Fibroblast of skin of right biceps (primary cell): ENCODE data around the gene COL13A1.
A peak's percentile ranks its signal among the peaks of the same experiment; 100 is the strongest.

Source experiments
- DNase-seq: peaks from one replicate; pipeline ENCODE4 v3.0.0-alpha.2; 2013

Gene COL13A1

DNA sequence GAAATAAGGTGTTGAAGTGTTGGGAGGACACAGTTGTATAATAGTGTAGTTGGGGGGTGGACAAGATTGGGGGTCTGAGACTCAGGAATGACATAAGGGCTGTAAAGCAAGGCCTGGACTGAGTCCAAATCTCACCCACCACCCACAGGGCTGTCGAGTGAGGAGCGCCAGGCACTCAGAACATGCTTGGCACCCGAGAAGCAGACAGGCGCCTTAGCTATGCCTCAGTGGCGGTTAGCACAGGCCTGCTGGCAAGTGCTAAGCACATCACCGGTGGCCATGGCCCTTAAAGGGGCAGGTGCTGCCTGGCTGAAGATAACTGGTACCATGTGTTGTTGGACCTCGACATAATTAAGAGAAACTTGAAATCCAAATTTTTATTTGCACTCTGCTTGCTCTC, 90.7 kb downstream of the COL13A1 start:
- DNase-seq: no peak

- no peak for DNase-seq
These were observed 91.1 kb downstream of the COL13A1 start for GRCh38 chr10:69892816-69893215.

DNA sequence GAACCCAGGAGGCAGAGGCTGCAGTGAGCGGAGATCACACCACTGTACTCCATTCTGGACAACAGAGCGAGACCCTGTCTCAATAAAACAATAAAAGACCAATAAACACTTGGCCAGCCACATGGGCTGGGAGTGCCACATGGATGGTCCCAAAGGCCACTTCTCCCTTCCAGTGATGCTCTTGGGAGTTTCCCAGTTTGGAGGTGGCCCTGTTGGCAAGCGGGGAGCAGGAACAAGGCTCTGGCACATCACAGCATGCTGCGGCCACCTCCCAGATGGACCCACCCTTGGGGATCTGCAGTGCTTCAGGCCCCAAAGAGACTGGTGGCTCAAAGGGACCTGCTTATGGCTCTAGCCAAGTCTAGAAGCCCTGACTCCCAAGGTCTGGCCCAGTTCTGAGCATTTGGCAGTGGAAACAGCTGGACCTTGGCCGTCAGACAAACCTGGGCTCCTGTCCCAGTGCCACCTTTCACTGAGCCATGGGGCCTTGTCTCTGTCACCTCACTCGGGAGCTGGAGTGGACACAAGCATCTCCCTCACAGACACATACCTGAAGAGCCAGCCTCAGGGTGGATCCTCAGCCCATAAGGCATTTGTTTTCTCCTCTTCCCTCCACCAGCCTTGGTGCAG, 91.7 kb downstream of the COL13A1 start:
- DNase-seq: no peak

DNA sequence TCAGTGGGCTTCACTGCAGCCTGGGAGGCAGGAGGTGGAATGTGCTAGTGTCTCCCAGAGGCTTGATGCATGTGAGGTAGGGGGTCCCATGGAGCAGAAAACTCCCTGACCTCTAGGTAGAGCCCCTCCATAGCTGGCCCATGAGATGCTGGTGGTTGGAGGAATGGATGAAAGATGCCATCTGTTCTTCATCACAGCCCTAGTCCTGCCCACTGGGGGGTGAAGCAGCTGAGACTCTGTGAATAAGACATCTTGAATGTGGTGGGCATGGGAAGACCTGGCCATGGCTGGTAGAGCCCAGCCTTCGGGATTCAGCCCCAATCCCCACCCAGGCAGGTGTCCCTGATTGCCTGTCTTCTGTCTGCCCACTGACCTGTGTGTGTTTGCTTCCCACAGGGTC, 92.5 kb downstream of the COL13A1 start:
- no peak for DNase-seq

DNA sequence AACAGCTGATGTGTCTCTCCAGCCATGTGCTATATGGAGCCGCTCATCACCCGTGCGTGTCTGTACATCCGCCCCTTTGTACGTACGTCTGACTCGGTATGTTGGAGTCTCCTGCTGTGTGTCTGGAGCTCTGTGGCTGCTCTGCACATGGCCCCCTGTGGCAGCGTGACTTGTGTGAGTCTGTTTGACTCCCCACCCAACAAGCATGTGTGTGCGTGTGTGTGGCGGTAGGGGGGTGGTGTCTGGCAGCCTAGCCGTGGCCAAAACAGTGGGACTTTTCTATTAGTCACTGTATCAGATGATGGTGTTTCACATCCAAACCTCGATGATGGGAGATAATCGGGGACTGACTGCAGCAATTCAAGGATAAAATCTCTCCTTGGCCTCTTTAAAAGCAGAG, 94.1 kb downstream of the COL13A1 start:
- peak; percentile 94 for DNase-seq

DNA sequence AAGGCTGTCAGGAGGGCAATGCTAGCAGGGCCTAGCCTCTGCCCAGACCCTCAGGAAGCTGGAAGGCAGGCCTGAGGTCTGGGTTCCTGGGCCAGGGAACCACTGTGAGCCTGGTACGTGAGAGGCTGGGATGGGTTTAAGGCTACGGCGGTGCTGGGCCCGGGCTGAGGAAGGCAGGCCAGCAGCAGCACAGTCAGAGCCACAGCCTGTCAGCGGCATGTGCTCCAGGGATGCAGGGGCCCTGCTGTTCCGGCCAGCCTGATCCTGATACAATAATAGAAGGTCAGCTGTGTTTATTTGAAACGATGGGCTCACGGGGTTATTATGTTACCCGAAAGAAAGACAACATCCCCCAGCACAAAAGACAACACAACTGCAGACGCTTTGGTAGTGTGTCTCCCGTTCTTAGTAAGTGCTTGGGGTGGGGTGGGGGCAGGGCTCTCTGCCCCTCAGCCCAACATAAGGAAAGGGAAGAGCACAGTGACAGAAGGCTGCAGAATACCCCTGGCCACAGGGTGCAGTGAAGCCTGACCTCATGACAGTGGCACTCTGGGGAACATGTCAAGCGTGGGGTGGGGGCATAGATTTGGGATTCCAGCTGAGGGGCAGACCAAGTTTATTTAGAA, 95.0 kb downstream of the COL13A1 start:
- no peak for DNase-seq

GRCh38 chr10:69897432-69897831, 95.7 kb downstream of the COL13A1 start:
- DNase-seq: no peak

DNA sequence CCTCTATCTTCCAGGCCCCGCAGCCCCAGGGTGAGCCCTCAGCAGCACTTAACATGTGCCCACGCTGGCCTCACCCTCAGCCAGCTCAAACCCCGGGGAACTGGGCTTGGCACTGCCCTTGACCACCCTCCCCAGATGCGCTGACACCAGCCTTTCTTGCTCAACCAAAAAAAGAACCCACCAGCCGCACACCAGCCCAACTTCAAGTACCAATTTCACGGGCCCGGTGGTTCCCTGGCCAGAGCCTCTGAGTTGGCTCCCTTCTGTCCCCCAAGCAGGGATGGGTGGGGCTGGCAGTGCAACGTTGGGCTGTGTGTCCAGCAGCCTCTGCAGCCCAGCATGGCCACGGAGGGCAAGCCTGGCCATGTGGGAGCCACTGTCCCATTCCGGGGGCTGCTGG, 96.3 kb downstream of the COL13A1 start:
- no peak for DNase-seq

GRCh38 chr10:69898524-69898923, 96.8 kb downstream of the COL13A1 start:
- DNase-seq: no peak

DNA sequence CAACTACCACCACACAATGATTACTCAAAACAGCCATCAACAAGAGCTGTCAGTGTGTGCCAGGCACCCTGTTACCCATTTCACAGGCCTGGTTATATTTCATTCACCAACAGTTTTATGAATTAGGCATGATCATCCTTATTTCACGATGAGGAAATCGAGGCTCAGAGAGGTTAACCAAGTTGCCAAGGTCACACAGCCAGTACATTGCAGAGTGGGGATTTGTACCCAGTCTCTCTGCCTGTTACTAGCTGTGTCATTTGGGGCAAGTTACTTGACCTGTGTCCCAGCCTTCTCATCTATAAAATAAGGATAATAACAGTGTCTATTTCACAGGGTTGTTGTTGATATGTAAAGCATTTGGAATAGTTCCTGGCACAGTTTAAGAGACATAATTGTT, 97.2 kb downstream of the COL13A1 start:
- no peak for DNase-seq

GRCh38 chr10:69899727-69900595, 98.3 kb downstream of the COL13A1 start:
- no peak for DNase-seq

DNA sequence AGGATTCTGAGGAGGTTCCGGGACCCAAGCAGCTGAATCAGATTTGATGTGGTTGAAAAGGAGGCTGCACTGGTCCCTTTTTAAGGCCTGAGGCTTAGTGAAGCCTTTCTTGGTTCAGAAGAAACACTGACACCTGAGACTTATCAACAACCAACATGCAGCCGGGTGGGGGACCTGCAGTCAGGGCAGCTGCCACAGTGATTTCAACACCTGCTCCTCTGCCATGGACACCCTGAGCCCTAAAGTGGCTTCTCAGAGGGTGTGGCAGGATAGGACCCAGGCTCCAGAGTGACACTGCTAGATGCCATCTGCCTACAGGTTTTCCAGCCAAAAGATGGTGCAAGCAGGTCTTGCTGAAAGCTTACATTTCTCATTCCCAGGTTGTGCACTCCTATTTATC, 99.3 kb downstream of the COL13A1 start:
- DNase-seq: no peak

- DNase-seq: peak; percentile 47
These were observed 100.2 kb downstream of the COL13A1 start for GRCh38 chr10:69901628-69902505.

DNA sequence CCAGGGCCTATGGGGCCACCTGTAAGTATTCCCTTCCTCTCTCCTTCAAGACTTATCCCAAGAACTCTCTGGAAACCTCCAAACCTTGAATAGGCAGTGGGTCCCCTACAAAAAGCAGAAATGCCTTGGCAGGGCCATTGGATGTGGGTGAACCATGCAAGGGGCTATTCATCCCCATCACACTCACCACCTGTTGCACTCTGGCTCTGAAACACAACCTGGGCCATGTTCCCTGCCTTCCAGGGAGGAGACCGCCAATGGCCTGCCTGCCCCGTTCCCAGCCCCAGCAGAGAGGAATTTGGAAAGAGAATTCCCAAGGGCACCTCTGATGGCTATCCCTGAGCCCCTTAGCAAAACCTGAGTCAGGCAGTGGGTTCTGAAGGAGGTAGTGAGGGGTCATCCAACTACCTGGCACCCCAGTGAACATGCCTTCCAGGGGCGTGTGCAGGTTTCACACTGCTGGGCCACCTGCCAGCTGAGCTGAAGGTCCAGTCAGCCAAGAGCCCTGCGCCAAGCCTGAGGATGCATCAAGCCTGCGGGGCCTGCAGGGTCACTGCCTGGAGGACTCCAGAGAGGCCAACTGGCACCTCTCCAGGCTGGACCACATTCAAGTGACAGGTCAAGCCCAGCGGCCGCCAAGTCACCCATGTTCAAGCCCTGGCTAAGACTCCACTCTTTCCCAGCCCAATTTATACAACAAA, 101.3 kb downstream of the COL13A1 start:
- DNase-seq: no peak

GRCh38 chr10:69904533-69904932, 102.8 kb downstream of the COL13A1 start:
- no peak for DNase-seq

DNA sequence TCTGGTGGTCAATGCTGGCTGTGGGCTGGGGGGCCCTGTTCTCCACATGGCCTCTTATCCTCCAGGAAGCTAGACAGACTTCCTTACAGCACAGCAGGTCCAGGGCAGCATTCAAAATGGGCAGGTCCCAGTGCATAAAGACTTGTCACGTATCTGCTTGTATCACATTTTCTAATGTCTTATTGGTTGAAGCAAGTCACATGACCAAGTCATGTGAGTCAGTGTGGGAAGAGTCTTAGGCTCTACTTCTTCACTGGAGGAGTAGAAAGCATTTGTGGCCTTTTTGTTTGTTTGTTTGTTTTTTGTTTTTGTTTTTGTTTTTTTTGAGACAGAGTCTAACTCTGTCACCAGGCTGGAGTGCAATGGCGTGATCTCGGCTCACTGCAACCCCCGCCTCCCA, 104.7 kb downstream of the COL13A1 start:
- no peak for DNase-seq

DNA sequence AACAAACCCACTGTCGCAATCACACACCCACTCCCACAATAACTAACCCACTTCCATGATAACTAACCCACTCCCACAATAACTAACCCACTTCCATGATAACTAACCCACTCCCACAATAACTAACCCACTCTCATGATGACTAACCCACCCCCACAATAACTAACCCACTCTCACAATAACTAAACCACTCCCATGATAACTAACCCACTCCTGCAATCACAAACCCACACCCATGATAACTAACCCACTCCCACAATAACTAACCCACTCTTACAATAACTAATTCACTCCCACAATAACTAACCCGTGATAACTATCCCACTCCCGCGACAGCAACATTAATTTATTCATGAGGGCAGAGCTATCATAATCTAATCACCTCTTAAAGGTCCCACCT, 105.8 kb downstream of the COL13A1 start:
- no peak for DNase-seq

DNA sequence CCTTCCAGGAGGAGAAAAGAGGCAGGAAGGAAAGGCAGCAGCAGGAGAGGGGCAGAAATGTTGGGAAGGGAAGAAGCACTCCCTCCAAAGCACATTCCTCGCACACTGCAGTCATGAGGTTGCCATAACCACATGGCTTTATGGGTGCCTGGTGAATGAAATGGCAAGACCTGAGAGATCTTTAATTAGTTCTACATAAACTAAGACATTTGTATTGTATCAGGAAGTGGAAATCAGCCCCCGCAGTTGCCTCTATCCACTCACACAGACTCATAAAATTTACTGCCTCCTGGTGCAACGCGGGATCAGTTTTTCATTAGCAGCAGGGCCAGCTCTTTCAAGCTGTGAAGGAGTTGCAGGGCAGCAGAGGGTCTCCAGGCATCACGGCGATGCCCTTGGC, 106.4 kb downstream of the COL13A1 start:
- DNase-seq: no peak

DNA sequence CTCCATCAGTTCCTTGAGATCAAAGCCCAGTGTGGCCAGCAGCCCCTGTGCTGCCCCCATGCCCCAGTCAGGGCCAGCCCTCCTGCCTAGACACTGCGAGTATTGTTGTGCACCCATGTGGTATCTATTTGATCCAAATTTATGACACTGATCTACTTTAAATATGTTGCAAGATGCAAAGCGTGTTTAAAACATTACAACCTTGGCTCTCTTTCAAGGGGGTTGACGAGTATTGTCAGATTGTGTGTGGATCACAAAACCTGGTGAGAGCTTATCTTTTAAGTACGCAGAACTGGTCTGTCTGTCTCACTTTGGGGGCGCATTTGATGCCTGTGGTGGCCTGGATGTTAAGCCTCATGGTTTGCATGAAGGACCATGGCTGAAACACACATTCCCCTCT, 108.9 kb downstream of the COL13A1 start:
- no peak for DNase-seq

DNA sequence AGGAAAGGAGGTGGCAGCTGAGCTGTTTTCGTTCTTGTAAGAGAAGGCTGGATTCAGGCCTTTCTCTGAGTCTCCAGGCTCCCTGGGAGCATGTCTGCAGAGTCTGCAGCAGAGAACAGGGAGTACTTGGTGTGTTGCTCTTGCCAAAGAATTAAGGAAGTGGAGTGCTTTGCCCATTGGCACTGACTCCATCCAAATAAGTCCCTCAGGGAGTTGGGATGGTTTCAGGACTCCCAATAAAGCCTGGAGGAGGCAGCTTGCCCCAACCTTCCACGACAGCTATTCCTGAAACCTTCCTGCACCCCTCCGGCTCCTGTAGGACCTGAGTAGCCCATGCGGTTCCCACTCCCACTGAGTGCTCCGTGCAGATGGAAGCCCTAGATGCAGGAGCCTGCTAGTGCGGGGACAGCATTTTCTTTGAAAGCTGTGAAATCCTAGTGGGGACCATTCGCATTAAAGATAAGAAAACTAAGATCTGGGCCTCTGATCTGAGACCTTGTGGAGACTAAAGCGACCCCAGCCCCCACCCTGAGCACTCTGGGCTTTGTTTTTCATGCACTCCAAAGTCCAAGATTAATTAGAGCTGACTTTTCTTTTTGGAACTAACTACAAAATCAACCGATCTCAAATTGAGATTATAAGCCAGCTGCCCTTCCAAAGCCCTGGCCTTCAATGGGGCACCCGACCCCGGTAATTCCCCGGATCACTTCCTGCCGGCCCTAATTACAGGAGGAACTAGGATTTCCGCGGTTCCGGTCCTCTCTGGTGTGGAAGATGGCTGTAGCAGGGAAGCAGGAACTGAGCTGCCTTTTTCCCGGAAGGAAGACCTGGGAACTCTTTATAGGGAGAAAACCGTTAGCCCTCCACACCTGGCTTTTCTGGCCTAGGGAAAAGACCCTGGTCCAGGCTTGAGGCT, 110.2 kb downstream of the COL13A1 start:
- no peak for DNase-seq

DNA sequence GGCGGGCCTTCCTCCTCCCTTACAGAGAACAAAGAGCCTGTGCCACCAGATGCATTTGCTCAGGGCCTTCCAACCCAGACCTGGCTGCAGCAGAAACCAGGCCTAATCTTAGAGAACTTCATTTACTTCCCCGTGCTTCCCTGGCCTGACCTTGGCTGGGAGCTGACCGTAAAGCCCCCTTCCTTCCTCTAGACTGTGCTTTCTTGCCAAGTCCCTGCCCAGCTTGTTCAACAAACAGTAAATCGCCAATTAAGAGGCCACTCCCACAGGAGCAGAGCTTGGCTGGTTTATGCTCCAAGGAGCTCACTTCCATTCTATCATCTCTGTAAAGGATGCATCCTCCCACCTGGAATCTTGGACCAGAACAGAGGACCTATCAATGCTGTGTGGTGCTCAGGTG, 110.9 kb downstream of the COL13A1 start:
- DNase-seq: no peak
